GM12801 (cell line): Measurements from ENCODE around the gene ELAVL4.

Experiments used
- CTCF ChIP-seq: IDR thresholded peaks from one replicate; pipeline ENCODE4 v1.5.1; 2011; ENCODE audit warnings: control low read depth; ENCODE audit not compliant: insufficient read length; ENCODE audit errors: extremely low read depth

ELAVL4 gene

GRCh38 chr1:50147191-50147850 lies 38.6 kb downstream of the ELAVL4 start:
- TF ChIP-seq CTCF, result no peak

- no peak for TF ChIP-seq CTCF
Measured at GRCh38 chr1:50148142-50148923, 39.6 kb downstream of the ELAVL4 start.

GRCh38 chr1:50152236-50152635 lies 43.5 kb downstream of the ELAVL4 start:
- no peak for TF ChIP-seq CTCF

- TF ChIP-seq CTCF, result no peak
Measured at GRCh38 chr1:50155541-50155940, 46.8 kb downstream of the ELAVL4 start.

GRCh38 chr1:50156241-50157010 lies 47.7 kb downstream of the ELAVL4 start:
- no peak for TF ChIP-seq CTCF

GRCh38 chr1:50157306-50157941 lies 48.7 kb downstream of the ELAVL4 start:
- no peak for TF ChIP-seq CTCF

GRCh38 chr1:50158421-50158820 lies 49.7 kb downstream of the ELAVL4 start:
- TF ChIP-seq CTCF, result no peak
